Muscle layer of colon (tissue), 2 donors: ENCODE measurements around the gene ROBO1.

Experiments
- H3K27ac ChIP-seq: one replicate; pipeline ENCODE4 v1.7.0; 2013; ENCODE audit warnings: low read depth, mild to moderate bottlenecking, low read length, moderate library complexity
- H3K27me3 ChIP-seq, 2 donors: one replicate each; pipeline ENCODE4 v1.7.0; 2013; ENCODE audit warnings: low read length in 2 of 2, mild to moderate bottlenecking in 2 of 2; ENCODE audit not compliant: insufficient read depth in 2 of 2, control insufficient read depth in 1 of 2
- H3K36me3 ChIP-seq: one replicate; pipeline ENCODE4 v1.7.0; 2013; ENCODE audit warnings: mild to moderate bottlenecking, low read length; ENCODE audit not compliant: insufficient read depth
- H3K4me1 ChIP-seq: one replicate; pipeline ENCODE4 v1.7.0; 2013; ENCODE audit warnings: mild to moderate bottlenecking, low read length; ENCODE audit not compliant: insufficient read depth
- H3K4me3 ChIP-seq, 2 donors: one replicate each; pipeline ENCODE4 v1.7.0; 2013; ENCODE audit warnings: low read length in 2 of 2, low read depth in 1 of 2, mild to moderate bottlenecking in 1 of 2, moderate library complexity in 1 of 2
- H3K9ac ChIP-seq: one replicate; pipeline ENCODE4 v1.7.0; 2013; ENCODE audit warnings: low read length
- H3K9me3 ChIP-seq: one replicate; pipeline ENCODE4 v1.7.0; 2013; ENCODE audit warnings: mild to moderate bottlenecking, low read length
- donor health status: abdominal sarcoma.
- donor health status: Adenocarcinoma of cecum.

The ROBO1 gene

GRCh38 chr3:78629544-78629943 is 1138.3 kb downstream of the ROBO1 start:
- no peak overlapping the region for H3K9ac ChIP-seq
- no peaks in the 10 kb centered on the region for H3K27me3 ChIP-seq
- peaks cover 3% of the 10 kb centered on the region for H3K36me3 ChIP-seq
- H3K4me3 ChIP-seq: no peak overlapping the region
- H3K4me1 ChIP-seq: no peaks in the 10 kb centered on the region
- H3K9me3 ChIP-seq: no peaks in the 10 kb centered on the region
- no peak overlapping the region for H3K27ac ChIP-seq

DNA sequence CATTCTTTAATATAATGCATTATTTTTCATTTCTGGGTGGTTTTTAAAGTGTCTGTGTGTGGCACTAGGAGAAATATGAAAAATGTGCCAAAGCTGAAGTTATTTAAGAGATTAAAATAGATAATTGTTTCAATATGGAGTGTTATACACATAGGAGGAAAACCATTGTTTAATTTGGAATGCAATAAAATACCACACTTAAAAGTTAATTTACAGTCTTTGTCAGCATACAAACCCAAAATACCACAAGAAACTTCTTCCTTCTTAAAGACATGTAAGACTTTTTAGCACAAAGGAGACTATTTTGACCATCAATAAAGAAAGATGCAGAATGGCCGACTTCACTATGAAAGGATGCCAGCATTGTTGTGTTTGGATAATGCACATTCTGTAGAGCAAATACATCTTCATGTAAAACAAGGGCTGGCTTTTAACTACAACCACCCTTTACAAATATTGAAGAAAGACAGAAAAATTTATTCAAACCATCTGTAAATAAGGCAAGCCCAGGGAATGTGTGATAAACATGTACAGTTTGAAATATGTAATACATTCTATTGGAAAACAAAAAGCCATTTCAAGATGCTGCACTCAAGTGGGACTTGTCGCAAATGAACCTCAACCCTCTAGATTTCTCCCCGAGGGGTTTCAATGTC is 1146.6 kb downstream of the ROBO1 start:
- H3K27ac ChIP-seq: no peak overlapping the region
- H3K4me1 ChIP-seq: no peaks in the 10 kb centered on the region
- no peak overlapping the region for H3K9ac ChIP-seq
- peaks cover 6% of the 10 kb centered on the region for H3K36me3 ChIP-seq
- no peaks in the 10 kb centered on the region for H3K27me3 ChIP-seq
- no peaks in the 10 kb centered on the region for H3K9me3 ChIP-seq
- no peak overlapping the region for H3K4me3 ChIP-seq

DNA sequence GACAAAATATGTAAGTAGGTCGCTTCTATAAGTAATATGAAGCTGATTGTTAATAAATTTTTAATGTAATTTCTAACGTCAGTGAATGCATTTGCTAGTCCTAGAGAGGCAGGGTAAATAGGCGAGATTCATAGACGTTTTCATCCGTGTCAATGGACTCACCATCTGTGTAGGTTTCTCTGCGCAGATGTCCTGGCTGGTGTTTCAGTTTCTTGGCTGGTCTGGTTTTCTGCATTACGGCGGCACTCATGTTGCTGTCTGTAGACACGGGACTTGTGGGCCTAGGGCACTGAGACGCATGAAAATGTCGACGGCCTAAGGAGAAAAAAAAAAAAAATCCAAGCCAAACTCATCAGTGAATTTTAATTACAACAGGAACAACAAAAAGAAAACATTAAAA is 1153.3 kb downstream of the ROBO1 start:
- Histone ChIP-seq H3K9ac (no peak overlapping the region), H3K27me3 (no peaks in the 10 kb centered on the region), H3K27ac (no peak overlapping the region), H3K4me1 (no peaks in the 10 kb centered on the region), H3K36me3 (peaks cover 6% of the 10 kb centered on the region), H3K9me3 (no peaks in the 10 kb centered on the region), H3K4me3 (no peak overlapping the region)

DNA sequence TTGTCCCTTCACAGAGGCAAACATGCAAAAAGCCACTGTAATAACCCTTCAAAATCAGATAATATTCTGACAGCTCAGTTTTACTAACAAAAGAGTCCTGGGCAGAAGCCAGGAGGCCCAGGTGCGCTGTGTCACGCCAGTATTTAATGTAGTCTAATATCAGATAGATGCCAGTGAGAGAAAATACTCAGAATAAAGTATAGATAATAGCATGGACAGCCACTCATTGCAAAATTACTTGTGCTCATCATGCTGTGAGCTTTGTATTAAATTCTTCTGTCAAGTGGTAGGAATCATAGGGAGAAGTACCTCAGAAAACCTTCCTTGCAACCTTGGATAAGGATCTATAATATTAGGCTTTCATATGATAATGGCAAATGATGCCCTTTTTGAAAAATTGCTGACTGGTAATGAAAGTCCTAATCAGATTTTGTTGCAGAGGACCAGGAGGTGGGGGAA is 1154.3 kb downstream of the ROBO1 start:
- H3K27ac ChIP-seq: no peak overlapping the region
- H3K27me3 ChIP-seq: no peaks in the 10 kb centered on the region
- H3K9me3 ChIP-seq: no peaks in the 10 kb centered on the region
- H3K36me3 ChIP-seq: peaks cover 6% of the 10 kb centered on the region
- no peak overlapping the region for H3K9ac ChIP-seq
- H3K4me3 ChIP-seq: no peak overlapping the region
- no peaks in the 10 kb centered on the region for H3K4me1 ChIP-seq

DNA sequence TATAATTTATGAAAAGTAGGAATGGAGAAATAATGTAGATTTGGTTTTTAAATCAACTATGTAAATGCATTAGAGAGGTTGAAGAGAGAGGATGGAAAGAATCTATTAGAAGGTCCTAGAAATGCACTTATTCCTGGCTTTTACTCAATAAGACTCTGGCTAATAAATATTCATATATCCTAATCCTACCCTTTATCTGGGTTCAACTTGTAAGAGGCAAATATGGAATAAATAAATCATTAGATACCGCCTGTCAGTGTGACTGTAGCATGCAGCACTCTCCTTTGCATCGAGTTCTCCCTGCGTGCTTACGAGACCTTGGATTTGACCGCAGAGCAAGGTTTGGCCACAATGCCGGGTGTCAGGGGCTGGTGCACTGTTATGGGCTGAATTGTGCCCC is 1156.5 kb downstream of the ROBO1 start:
- Histone ChIP-seq H3K4me3 (no peak overlapping the region), H3K27me3 (no peaks in the 10 kb centered on the region), H3K27ac (no peak overlapping the region), H3K9me3 (no peaks in the 10 kb centered on the region), H3K4me1 (no peaks in the 10 kb centered on the region), H3K9ac (no peak overlapping the region), H3K36me3 (peaks cover 6% of the 10 kb centered on the region)

GRCh38 chr3:78610462-78611125 is 1157.2 kb downstream of the ROBO1 start:
- no peaks in the 10 kb centered on the region for H3K4me1 ChIP-seq
- H3K9me3 ChIP-seq: no peaks in the 10 kb centered on the region
- no peaks in the 10 kb centered on the region for H3K27me3 ChIP-seq
- H3K36me3 ChIP-seq: peaks cover 13% of the 10 kb centered on the region
- no peak overlapping the region for H3K9ac ChIP-seq
- no peak overlapping the region for H3K4me3 ChIP-seq
- no peak overlapping the region for H3K27ac ChIP-seq

GRCh38 chr3:78606756-78607155 is 1161.0 kb downstream of the ROBO1 start:
- Histone ChIP-seq H3K27ac (no peak overlapping the region), H3K27me3 (no peaks in the 10 kb centered on the region), H3K36me3 (peaks cover 21% of the 10 kb centered on the region), H3K4me1 (no peaks in the 10 kb centered on the region), H3K4me3 (no peak overlapping the region), H3K9me3 (no peaks in the 10 kb centered on the region), H3K9ac (no peak overlapping the region)

DNA sequence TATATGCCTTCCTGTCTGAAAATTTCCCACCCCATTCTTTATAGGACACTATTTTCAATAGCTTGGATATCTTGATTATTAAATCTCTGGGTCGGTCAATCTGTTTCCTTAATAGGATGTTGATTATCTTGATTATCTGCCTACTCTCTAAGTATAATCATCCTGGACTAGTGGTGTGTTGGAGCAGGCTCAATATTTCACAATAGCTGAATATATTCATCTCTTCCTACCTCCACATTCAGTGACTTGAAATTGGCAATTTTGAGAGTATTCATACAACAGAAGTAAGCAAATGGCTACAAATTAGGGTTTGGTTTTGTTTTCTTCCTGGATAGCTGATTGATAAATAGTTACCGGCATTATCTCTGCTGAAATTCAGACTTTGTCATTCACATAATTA is 1162.6 kb downstream of the ROBO1 start:
- Histone ChIP-seq H3K27ac (no peak overlapping the region), H3K4me1 (no peaks in the 10 kb centered on the region), H3K36me3 (peaks cover 21% of the 10 kb centered on the region), H3K4me3 (no peak overlapping the region), H3K27me3 (no peaks in the 10 kb centered on the region), H3K9ac (no peak overlapping the region), H3K9me3 (no peaks in the 10 kb centered on the region)

DNA sequence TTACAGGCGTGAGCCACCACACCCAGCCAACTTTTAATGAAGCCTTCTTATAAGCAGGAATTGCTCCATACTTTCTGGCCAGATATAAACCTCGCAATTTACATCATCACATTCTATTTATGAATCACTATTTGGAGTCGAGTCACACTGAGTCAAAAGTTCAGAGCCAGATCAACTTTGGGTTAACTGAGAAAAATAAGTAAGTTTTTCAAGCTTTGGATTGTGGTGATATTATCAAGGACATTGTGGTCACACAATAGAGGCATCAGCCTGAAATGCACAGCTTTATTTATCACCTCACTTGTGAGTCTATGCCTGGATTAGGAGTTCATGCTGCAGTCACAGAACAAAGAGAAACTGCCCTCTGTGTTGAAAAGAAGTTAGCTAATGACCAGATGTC is 1163.5 kb downstream of the ROBO1 start:
- H3K27ac ChIP-seq: no peak overlapping the region
- H3K4me1 ChIP-seq: no peaks in the 10 kb centered on the region
- H3K36me3 ChIP-seq: peaks cover 21% of the 10 kb centered on the region
- H3K9me3 ChIP-seq: no peaks in the 10 kb centered on the region
- H3K9ac ChIP-seq: no peak overlapping the region
- H3K27me3 ChIP-seq: no peaks in the 10 kb centered on the region
- H3K4me3 ChIP-seq: no peak overlapping the region

DNA sequence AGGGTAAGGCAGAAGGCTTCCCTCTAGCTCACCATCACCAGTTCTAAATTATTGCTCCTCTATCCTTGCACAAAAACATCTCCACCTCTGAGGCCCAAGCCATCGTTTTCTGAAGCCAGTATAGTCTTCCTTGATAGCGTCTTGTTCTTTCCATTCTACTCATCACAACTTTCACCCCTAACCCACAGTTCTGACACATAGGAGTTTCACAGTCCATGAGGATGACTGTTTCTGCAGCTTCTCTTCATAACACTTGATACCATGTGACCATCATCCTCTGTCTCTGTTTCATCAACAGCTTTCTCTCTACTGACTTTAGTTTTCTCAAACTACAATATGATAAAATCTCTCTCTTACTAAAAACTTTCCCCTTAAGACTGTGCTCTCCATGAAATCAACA is 1166.5 kb downstream of the ROBO1 start:
- Histone ChIP-seq H3K4me1 (no peaks in the 10 kb centered on the region), H3K9ac (no peak overlapping the region), H3K27me3 (no peaks in the 10 kb centered on the region), H3K27ac (no peak overlapping the region), H3K9me3 (no peaks in the 10 kb centered on the region), H3K4me3 (no peak overlapping the region), H3K36me3 (peaks cover 14% of the 10 kb centered on the region)

GRCh38 chr3:78589778-78590177 is 1178.0 kb downstream of the ROBO1 start:
- Histone ChIP-seq H3K4me1 (no peaks in the 10 kb centered on the region), H3K36me3 (no peaks in the 10 kb centered on the region), H3K27ac (no peak overlapping the region), H3K9me3 (no peaks in the 10 kb centered on the region), H3K9ac (no peak overlapping the region), H3K4me3 (no peak overlapping the region), H3K27me3 (no peaks in the 10 kb centered on the region)
